Spleen (tissue), 11 donors: ENCODE measurements around the gene KIAA1549. TPM values are rescaled to one million over a fixed set of nuclear protein-coding genes. Genes with fewer than 3 reads are reported as not detected.

ENCODE experiments used
- DNase-seq: peaks from one replicate; pipeline ENCODE4 v3.0.0-alpha.2; 2020
- H3K27ac ChIP-seq, 8 donors: fragments of 200-600 bp; sonication (generic) in 7 of 8; 1 replicate in 4 of 8; 2 replicates in 4 of 8; pipeline versions ENCODE4 v1.5.0 to v1.8.0; 2016 to 2021; ENCODE audit warnings: inconsistent platforms in 4 of 8, mild to moderate bottlenecking in 4 of 8, moderate library complexity in 1 of 8
- H3K27me3 ChIP-seq, 7 donors: fragments of 200-600 bp; sonication (generic) in 6 of 7; replicated peaks in 1 of 7; 1 replicate in 4 of 7; 2 replicates in 3 of 7; pipeline versions ENCODE4 v1.5.0 to v1.8.0; 2016 to 2021; ENCODE audit warnings: inconsistent platforms in 3 of 7, mild to moderate bottlenecking in 1 of 7
- H3K36me3 ChIP-seq, 6 donors: fragments of 200-600 bp; sonication (generic) in 5 of 6; 1 replicate in 4 of 6; 2 replicates in 2 of 6; pipeline versions ENCODE4 v1.5.0 to v1.8.0; 2016 to 2021; ENCODE audit warnings: inconsistent platforms in 2 of 6
- H3K4me1 ChIP-seq, 6 donors: fragments of 200-600 bp; sonication (generic) in 5 of 6; 1 replicate in 3 of 6; 2 replicates in 3 of 6; pipeline versions ENCODE4 v1.5.0 to v1.8.0; 2016 to 2021; ENCODE audit warnings: inconsistent platforms in 3 of 6
- H3K4me3 ChIP-seq, 8 donors: fragments of 200-600 bp; sonication (generic) in 7 of 8; 1 replicate in 4 of 8; 2 replicates in 4 of 8; pipeline versions ENCODE4 v1.5.0 to v1.8.0; 2016 to 2021; ENCODE audit warnings: inconsistent platforms in 4 of 8, mild to moderate bottlenecking in 4 of 8, moderate library complexity in 2 of 8
- H3K9me3 ChIP-seq, 8 donors: fragments of 200-600 bp; sonication (generic) in 7 of 8; 1 replicate in 4 of 8; 2 replicates in 4 of 8; pipeline versions ENCODE4 v1.5.0 to v1.8.0; 2016 to 2021; ENCODE audit warnings: inconsistent platforms in 4 of 8
- POLR2A ChIP-seq, 3 donors: fragments of 450-650 bp; IDR thresholded peaks; one replicate each; pipeline ENCODE4 v1.5.1; 2017; ENCODE audit warnings: antibody characterized with exemption in 3 of 3, mild to moderate bottlenecking in 1 of 3
- POLR2AphosphoS5 ChIP-seq, 3 donors: sonication (generic); formaldehyde crosslinking; IDR thresholded peaks; one replicate each; pipeline ENCODE4 v1.5.1; 2017; ENCODE audit warnings: antibody characterized with exemption in 3 of 3
- WGBS, 5 donors: extraction: QIAGEN DNeasy Blood & Tissue Kit in 3 of 5; methylation state at CpG; one replicate each; pipeline versions ENCODE4 v1.1.5 to v1.1.7; 2013 to 2018; 5-methylcytosine and 5-hydroxymethylcytosine counted together
- intact Hi-C: fragments of 100-400 bp; cut with DNase I; formaldehyde crosslinking; loops from one replicate; pipeline ENCODE4 v1.15.0; 2023; ENCODE audit warnings: low total_unique reads
- polyA plus RNA-seq, 3 donors: library from polyadenylated mRNA; stranded (reverse); fragments of 200-250 nt; gene quantifications; one replicate each; pipeline ENCODE4 v1.2.1, GENCODE V29; 2013
- total RNA-seq, 7 donors: library from RNA; depleted of rRNA in 3 of 7; stranded (reverse); fragments of >200 nt in 3 of 7; fragmentation: NEBNext Ultra II Directional in 4 of 7; extraction: Animal tissue kit (Norgen Biotek cat#: 25700) in 4 of 7; gene quantifications; one replicate each; pipeline versions ENCODE4 v1.1.0 to v1.2.1, GENCODE V29; 2016 to 2021
- TF ChIP-seq, protein P1 (sequence below), 11 experiments: fragments of 200-600 bp in 7 of 11; fragments of 450-650 bp in 4 of 11; sonication (generic) in 4 of 11; IDR thresholded peaks in 8 of 11; conservative IDR thresholded peaks in 3 of 11; 1 replicate in 7 of 11; 2 replicates in 4 of 11; pipeline versions ENCODE4 v1.4.0 to v1.8.0; 2016 to 2021; ENCODE audit warnings: antibody characterized with exemption in 11 of 11, inconsistent platforms in 4 of 11, mild to moderate bottlenecking in 1 of 11
- donor health status: healthy with polysubstance abuse.
- donor health status: DM: no; HTN: no; CAD: no; lungs with moderate emphysema.
- donor health status: DM: no; HTN: no; CAD: no.
- donor health status: Bipolar disorder and iron deficiency.
- donor health status: healthy.
- donor health status: DM: no; HTN: no; CAD: no.
- donor health status: DM: yes; HTN: yes; CAD: no.

Gene KIAA1549
- total and polyA plus RNA-seq, 10 donors, result 0.03 to 1.8 (median 0.85) TPM

DNA sequence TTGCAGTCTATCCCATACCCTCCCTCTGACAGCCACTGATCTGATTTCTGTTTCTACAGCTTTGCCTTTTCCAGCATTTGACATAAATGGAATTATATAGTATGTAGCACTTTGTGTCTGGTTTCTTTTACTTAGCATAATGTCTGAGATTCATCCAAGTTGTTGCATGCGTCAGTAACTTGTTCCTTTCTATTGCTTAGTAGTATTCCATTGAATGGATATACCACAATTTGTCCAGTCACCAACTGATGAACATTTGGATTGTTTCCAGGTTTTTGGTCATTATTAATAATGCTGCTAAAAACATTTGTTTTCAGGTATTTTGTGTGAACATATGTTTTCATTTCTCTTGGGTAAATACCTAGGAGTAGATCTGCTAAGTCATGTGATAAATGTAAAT is 6.5 kb upstream of the KIAA1549 start:
- WGBS, 5 donors, result 92 to 98% (median 96%) methylated on average over 1 of the region's 1 CpG
- Histone ChIP-seq H3K4me1 (no peaks in the 10 kb centered on the region), H3K27ac (no peak overlapping the region), H3K36me3 (no peaks in the 10 kb centered on the region), H3K4me3 (no peak overlapping the region), H3K9me3 (peaks cover 0 to 14% (median 6%) of the 10 kb centered on the region in 8 donors), H3K27me3 (peaks cover 0 to 11% (median 0%) of the 10 kb centered on the region in 7 donors)
- no peak for DNase-seq
- no peak for TF ChIP-seq POLR2A (IDR thresholded peaks at IDR 0.05)
- TF ChIP-seq, protein P1, sequence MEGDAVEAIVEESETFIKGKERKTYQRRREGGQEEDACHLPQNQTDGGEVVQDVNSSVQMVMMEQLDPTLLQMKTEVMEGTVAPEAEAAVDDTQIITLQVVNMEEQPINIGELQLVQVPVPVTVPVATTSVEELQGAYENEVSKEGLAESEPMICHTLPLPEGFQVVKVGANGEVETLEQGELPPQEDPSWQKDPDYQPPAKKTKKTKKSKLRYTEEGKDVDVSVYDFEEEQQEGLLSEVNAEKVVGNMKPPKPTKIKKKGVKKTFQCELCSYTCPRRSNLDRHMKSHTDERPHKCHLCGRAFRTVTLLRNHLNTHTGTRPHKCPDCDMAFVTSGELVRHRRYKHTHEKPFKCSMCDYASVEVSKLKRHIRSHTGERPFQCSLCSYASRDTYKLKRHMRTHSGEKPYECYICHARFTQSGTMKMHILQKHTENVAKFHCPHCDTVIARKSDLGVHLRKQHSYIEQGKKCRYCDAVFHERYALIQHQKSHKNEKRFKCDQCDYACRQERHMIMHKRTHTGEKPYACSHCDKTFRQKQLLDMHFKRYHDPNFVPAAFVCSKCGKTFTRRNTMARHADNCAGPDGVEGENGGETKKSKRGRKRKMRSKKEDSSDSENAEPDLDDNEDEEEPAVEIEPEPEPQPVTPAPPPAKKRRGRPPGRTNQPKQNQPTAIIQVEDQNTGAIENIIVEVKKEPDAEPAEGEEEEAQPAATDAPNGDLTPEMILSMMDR (IDR thresholded peaks at IDR 0.05 in 8 of 11, conservative IDR thresholded peaks at IDR 0.05 in 3 of 11), result no peak
- TF ChIP-seq POLR2AphosphoS5 (IDR thresholded peaks at IDR 0.05), result no peak
- intact Hi-C loops, result no loop called here

DNA sequence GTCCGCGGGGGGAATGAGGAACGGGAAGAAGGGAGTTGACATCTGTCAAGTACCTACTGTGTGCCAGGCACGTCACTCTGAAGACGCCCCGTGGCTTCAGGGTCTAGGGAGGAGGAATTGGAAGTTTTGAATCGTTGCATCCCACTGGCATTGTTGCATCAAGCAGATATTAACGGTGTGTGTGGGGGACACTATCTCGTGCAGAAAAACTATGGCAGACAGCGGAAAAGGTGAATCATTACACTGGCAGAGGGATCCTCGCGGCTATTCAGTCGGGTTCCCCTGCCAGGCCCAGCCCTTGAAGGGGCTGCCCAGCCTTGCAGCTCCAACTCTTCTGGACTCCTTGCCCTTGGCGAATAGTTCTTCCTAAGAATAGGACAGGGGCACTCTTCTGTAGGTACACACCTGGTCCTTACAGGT is 1.0 kb upstream of the KIAA1549 start:
- Histone ChIP-seq H3K4me3 (peak overlapping the region in 7 of 8 donors; percentile 45 to 79 (median 57)), H3K4me1 (peaks cover 4 to 22% (median 19%) of the 10 kb centered on the region in 6 donors), H3K27ac (no peak overlapping the region), H3K27me3 (peaks cover 0 to 48% (median 14%) of the 10 kb centered on the region in 7 donors), H3K9me3 (peaks cover 0 to 4% (median 0%) of the 10 kb centered on the region in 8 donors), H3K36me3 (no peaks in the 10 kb centered on the region)
- no peak for TF ChIP-seq POLR2AphosphoS5 (IDR thresholded peaks at IDR 0.05)
- TF ChIP-seq, protein P1 (IDR thresholded peaks at IDR 0.05 in 8 of 11, conservative IDR thresholded peaks at IDR 0.05 in 3 of 11), result peak in 1 of 11 experiments; percentile 3
- TF ChIP-seq POLR2A (IDR thresholded peaks at IDR 0.05), result no peak
- whole genome bisulfite sequencing, 5 donors, result 37 to 43% (median 39%) methylated on average over 14 of the region's 14 CpGs
- intact Hi-C loops, result no loop called here
- DNase-seq, result no peak

DNA sequence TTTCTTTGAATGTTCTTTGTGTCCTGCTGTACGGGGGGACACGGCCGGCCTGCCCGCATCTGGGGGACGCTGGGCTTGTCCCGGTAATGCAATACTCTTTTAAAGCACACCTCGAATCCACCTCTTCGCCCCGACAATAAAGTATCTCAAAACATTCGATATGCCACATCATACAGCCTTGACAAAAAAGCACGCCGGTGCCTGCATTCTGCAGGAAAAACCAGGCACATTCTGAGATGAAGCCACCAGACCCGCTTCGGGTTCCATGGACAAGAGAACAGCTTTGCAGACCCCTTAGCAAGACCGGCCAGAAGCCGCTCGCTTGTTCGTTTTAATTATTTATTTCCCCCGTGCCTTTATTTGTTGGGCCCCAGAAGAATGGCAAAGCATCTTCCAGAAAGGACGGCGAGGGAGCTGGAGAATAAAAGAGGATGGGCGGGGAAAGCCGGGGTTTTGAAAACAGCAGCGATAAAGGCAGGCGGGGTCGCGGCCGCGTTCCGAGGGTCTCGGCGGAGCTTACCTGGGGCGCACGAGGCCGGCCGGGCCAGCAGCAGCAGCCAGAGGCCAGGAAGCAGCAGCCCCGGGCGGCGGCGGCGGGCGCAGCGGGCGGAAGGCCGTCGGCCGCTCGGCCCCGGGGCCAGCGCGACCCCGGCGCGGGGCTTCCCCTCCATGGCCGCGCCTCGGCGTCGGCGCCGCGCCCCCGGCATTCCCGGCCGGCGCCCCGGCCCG is 462 bp downstream of the KIAA1549 start:
- peaks cover 0 to 49% (median 14%) of the 10 kb centered on the region in 7 donors for H3K27me3 ChIP-seq
- DNase-seq, result peak; percentile 77
- no peak for TF ChIP-seq POLR2A (IDR thresholded peaks at IDR 0.05)
- no peak for TF ChIP-seq POLR2AphosphoS5 (IDR thresholded peaks at IDR 0.05)
- TF ChIP-seq, protein P1 (IDR thresholded peaks at IDR 0.05 in 8 of 11, conservative IDR thresholded peaks at IDR 0.05 in 3 of 11), result no peak
- H3K36me3 ChIP-seq, result no peaks in the 10 kb centered on the region
- intact Hi-C loops, result no loop called here
- peaks cover 4 to 22% (median 19%) of the 10 kb centered on the region in 6 donors for H3K4me1 ChIP-seq
- H3K27ac ChIP-seq, result no peak overlapping the region
- H3K9me3 ChIP-seq, result no peaks in the 10 kb centered on the region
- 1 to 2% (median 2%) methylated on average over 34 to 68 of the region's 68 CpGs for WGBS, 5 donors
- peak overlapping the region; percentile 38 to 79 (median 52) for H3K4me3 ChIP-seq

DNA sequence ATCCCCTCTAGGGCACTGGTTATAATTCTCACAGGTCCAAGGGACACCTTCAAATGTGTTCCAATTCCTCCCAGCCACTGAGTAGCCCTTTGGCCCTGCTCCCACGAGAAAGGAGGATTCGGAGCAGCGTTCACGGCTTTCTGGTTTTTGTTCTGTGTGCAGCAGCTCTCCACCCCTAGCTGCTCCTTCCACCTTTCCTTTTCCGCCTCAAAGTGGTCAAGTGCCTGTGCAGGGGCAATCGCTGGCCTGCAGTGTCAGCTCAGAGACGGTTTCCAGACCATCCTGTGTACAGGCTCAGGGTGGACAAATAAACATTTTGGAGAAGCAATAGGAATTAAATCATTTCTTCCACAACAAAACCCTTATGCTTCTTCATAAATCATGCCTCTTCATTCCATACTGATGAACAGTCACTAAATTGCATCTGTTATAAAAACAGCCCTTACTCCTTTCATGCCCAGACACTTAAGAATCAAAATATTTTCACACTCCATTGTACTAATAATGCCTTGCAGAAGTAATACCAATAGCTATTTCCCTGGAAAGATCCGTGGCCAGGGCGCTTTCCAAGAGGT is 1.1 kb downstream of the KIAA1549 start:
- no peaks in the 10 kb centered on the region for H3K36me3 ChIP-seq
- WGBS, 5 donors, result 53 to 67% (median 59%) methylated on average over 9 of the region's 9 CpGs
- H3K4me3 ChIP-seq, result peak overlapping the region in 6 of 8 donors; percentile 47 to 79 (median 55)
- no peak for DNase-seq
- intact Hi-C loops, result no loop called here
- peaks cover 0 to 49% (median 14%) of the 10 kb centered on the region in 7 donors for H3K27me3 ChIP-seq
- peaks cover 4 to 22% (median 19%) of the 10 kb centered on the region in 6 donors for H3K4me1 ChIP-seq
- H3K27ac ChIP-seq, result no peak overlapping the region
- TF ChIP-seq, protein P1 (IDR thresholded peaks at IDR 0.05 in 8 of 11, conservative IDR thresholded peaks at IDR 0.05 in 3 of 11), result no peak
- TF ChIP-seq POLR2A (IDR thresholded peaks at IDR 0.05), result no peak
- no peak for TF ChIP-seq POLR2AphosphoS5 (IDR thresholded peaks at IDR 0.05)
- H3K9me3 ChIP-seq, result no peaks in the 10 kb centered on the region
